HTERT RPE-1 (cell line): ENCODE results near the gene BRCA2.

ENCODE experiments used
- in situ Hi-C: fragments of 300-500 bp; cut with MboI; formaldehyde crosslinking; loops from 4 replicates; pipeline ENCODE4 v1.14.3; 2020; ENCODE audit warnings: low sequenced_read_pairs

Gene BRCA2

GRCh38 chr13:32315238-32316027, at the start of gene BRCA2, which contains the start of gene ZAR1L:
TSS of gene BRCA2 (plus strand) at chr13:32315508. CDS start at chr13:32316461, 953 bp downstream.
TSS of gene ZAR1L (minus strand) at chr13:32315363. CDS start at chr13:32311925, 3,438 bp downstream.
- in situ Hi-C loops = no loop called here

GRCh38 chr13:32265726-32266125, 49.6 kb upstream of the BRCA2 start:
- in situ Hi-C loops = no loop called here

- in situ Hi-C loops = no loop called here
Observed at GRCh38 chr13:32266130-32266529, 49.2 kb upstream of the BRCA2 start.

GRCh38 chr13:32267836-32268439, 47.4 kb upstream of the BRCA2 start:
- in situ Hi-C loops = no loop called here

- in situ Hi-C loops = no loop called here
Observed at GRCh38 chr13:32272021-32272683, 43.2 kb upstream of the BRCA2 start.

- in situ Hi-C loops = no loop called here
Observed at GRCh38 chr13:32277839-32278238, 37.5 kb upstream of the BRCA2 start.

GRCh38 chr13:32278426-32278825, 36.9 kb upstream of the BRCA2 start:
- in situ Hi-C loops = no loop called here

GRCh38 chr13:32281096-32281495, 34.2 kb upstream of the BRCA2 start:
- in situ Hi-C loops = no loop called here

GRCh38 chr13:32282096-32282711, 33.1 kb upstream of the BRCA2 start:
- in situ Hi-C loops = no loop called here

- in situ Hi-C loops = no loop called here
Observed at GRCh38 chr13:32284927-32285632, 30.2 kb upstream of the BRCA2 start.

GRCh38 chr13:32285633-32285965, 29.7 kb upstream of the BRCA2 start:
- in situ Hi-C loops = no loop called here

- in situ Hi-C loops = no loop called here
Observed at GRCh38 chr13:32297206-32297605, 18.1 kb upstream of the BRCA2 start.

GRCh38 chr13:32298695-32299094, 16.6 kb upstream of the BRCA2 start:
- in situ Hi-C loops = no loop called here

GRCh38 chr13:32299893-32300292, 15.4 kb upstream of the BRCA2 start:
- in situ Hi-C loops = no loop called here

- in situ Hi-C loops = no loop called here
Observed at GRCh38 chr13:32300406-32300805, 14.9 kb upstream of the BRCA2 start.

GRCh38 chr13:32300920-32301319, 14.4 kb upstream of the BRCA2 start:
- in situ Hi-C loops = no loop called here

GRCh38 chr13:32302461-32302860, 12.8 kb upstream of the BRCA2 start:
- in situ Hi-C loops = no loop called here

- in situ Hi-C loops = no loop called here
Observed at GRCh38 chr13:32305646-32306045, 9.7 kb upstream of the BRCA2 start.

- in situ Hi-C loops = no loop called here
Observed at GRCh38 chr13:32309312-32310133, 5.8 kb upstream of the BRCA2 start.

GRCh38 chr13:32310134-32310706, 5.1 kb upstream of the BRCA2 start:
- in situ Hi-C loops = no loop called here
